GM12891 (cell line): Measurements from ENCODE around the gene MED1.

Source experiments
- POLR2A ChIP-seq: IDR thresholded peaks from 2 replicates; pipeline ENCODE4 v1.6.1; 2011; ENCODE audit warnings: low read depth, low read length, control low read depth
- POLR2AphosphoS5 ChIP-seq: IDR thresholded peaks from 2 replicates; pipeline ENCODE4 v1.6.1; 2011; ENCODE audit warnings: low read depth, low read length, control low read depth
- POU2F2 ChIP-seq: IDR thresholded peaks from 2 replicates; pipeline ENCODE4 v1.6.1; 2011; ENCODE audit warnings: low read depth, mild to moderate bottlenecking, control low read depth, low read length, moderate library complexity
- SPI1 ChIP-seq: IDR thresholded peaks from 2 replicates; pipeline ENCODE4 v1.6.1; 2011; ENCODE audit warnings: low read depth, low read length, control low read depth

GRCh38 chr17:39360537-39360936 lies 90.5 kb downstream of the MED1 start:
- TF ChIP-seq POLR2A (no peak), POLR2AphosphoS5 (no peak), SPI1 (no peak), POU2F2 (no peak)
